Stimulated activated CD4-positive, alpha-beta T cell treated with anti-CD3 and anti-CD28 coated beads, Interleukin-1b, Interleukin-23, amount 100 ng/mL, for 48 hours (primary cell): ENCODE data around the gene TFEB.
"Not testable (repeated sequence)": the region's sequence is repeated elsewhere in the genome, so short reads cannot be mapped to it uniquely, and the experiment has no call there.

Experiments used
- DNase-seq: peaks from one replicate; pipeline ENCODE4 v3.0.0-alpha.2; 2020

The TFEB gene

GRCh38 chr6:41735427-41736185 is at the start of gene TFEB:
Gene TFEB (minus strand): TSS chr6:41735608. CDS start chr6:41691213, 44,395 bp downstream.
- DNase-seq = peak; percentile 93

- no peak for DNase-seq
Observed at GRCh38 chr6:41784581-41785171, 49.3 kb upstream of the TFEB start.

DNA sequence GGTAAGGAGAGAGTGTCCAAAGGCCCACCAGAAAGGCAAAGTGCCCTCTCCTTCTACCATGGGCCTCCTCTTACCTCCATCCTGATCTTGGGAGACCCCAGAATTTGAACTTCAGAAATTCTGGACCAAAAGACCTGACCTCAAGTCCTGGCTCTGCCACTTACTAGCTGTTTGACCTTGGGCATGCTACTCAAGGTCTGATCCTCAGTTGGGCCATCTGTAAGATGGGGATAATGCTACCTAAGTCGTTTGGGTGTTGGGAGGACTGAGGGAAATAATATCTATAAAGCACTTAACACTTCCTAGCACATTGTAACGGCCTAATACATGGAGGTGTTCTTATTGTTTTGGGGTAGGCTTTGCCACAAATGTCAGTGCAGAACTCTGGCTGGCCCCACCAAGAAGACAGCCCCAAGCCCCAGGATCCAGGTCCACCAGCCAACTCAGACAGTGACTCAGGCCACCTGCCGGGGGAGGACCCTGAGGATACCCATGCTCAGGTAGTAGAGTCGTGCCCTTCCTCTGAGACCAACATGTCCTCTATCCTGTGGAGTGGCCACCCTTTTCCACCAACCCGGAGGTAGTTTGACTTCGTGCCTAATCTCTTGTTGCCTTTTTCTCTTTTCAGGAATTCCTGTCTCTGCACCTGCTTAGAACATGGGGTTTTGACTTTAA is 47.8 kb upstream of the TFEB start:
- DNase-seq = no peak

DNA sequence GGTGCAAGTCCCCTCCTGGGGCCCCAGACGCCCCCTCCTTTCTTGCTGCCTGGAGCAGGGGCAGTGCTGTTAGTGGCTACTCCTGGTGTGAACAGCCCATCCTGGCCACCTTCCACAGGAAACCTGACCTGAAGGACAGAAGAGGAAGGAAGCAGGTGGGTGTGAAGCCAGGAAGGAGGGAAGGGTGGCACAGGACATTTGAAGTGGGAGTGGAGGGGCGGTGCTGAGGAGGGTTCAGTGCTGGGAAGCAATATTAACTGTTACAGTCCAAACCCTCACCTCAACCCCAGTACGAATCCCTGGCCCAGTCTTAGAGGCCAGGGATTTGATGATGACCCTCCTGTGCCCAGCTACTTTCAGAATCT is 45.9 kb upstream of the TFEB start:
- DNase-seq = no peak

GRCh38 chr6:41780551-41781365 is 45.4 kb upstream of the TFEB start, which contains the start of gene PRICKLE4:
Gene PRICKLE4 (plus strand): TSS chr6:41780782. CDS start chr6:41783474, 2,692 bp downstream.
- no peak for DNase-seq

GRCh38 chr6:41779788-41780550 is 44.6 kb upstream of the TFEB start, which contains the start of gene FRS3:
Gene FRS3 (minus strand): TSS chr6:41779900. CDS start chr6:41776987, 2,913 bp downstream.
- peak; percentile 99 for DNase-seq

DNA sequence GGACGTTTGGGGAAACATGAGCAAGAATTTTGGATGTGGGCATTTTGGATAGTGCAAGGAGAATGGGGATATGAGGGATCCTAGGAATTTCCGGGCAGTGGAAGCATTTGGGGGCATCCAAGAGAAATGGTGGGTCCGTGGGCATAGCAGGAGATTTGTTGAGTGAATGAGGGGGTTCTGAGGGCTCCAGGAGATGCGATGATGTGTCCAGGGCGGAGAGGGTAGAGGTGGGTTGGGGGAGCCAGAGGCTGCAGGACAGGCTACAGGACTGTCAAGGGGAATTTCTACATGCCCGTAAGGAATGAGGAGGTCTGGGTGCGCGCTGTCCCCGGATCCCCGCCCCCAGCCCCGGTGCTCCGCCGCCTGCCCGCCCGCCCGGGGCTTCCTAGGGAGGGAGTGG is 43.9 kb upstream of the TFEB start:
- no peak for DNase-seq

- no peak for DNase-seq
Observed at GRCh38 chr6:41778895-41779294, 43.5 kb upstream of the TFEB start.

GRCh38 chr6:41777551-41778285 is 42.3 kb upstream of the TFEB start:
- no peak for DNase-seq

GRCh38 chr6:41775293-41775882 is 40.0 kb upstream of the TFEB start:
- DNase-seq = no peak

DNA sequence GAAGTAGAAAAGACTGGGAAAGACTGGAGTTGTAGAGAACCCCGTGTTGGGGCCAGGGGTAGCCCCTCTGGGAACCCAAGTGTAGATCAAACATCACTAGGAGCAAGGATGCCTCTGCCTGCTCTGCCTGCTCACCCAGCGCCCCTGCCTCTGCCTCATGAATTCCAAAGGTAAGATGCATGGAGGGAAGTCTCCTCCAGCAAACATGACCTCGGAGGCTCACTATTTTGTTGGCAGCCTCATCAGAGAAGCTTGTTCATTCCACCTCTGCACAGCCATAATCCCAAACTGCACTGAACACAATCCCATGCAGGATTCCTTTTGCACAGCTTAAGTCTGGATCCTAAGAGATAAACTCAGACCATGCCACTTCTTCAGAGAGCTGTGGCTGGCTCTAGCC is 39.4 kb upstream of the TFEB start:
- no peak for DNase-seq

DNA sequence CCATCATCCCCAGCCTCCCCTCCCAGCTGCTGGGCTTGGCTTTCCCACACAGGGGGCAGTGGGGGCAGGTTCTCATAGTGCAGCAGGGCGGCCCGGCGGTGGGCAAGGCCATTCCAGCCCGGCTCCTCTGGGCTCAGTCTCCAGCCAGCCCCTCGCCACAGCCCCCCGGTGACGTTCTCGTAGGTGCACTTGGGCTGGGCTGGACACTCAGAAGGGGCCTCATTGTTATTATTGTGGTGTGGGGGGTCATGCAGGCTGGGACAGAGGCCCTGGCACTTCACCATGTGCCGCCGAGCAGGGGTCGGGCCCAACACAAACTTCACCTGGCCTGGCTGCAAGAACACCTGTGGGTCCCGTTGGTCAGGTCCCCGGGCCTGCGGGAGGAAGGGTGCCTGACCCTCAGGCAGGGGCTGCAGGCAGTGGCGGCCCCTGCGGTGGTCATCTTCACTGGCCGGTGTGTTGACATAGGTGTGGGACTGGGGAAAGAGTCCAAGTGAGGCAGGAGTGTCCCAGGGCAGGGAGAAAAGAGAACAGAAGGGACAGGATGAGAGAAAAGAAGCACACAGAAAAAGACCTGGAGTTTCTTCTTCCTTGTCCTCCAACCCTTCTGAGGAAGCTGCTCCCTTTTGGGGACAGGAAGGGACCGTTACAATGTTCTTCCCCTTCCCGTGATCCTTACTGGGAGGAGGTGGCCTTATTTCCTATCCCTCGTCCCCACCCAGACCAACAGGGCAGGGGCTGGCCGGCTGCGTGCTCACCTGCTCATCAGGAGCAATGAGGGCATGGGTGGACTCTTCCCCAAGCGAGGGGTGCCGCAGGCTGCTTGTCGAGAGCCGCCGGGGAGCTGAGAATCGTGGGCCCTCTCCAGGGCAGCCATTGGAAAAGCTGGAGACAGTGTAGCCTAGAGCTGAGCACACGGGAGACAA is 35.9 kb upstream of the TFEB start:
- DNase-seq = no peak

DNA sequence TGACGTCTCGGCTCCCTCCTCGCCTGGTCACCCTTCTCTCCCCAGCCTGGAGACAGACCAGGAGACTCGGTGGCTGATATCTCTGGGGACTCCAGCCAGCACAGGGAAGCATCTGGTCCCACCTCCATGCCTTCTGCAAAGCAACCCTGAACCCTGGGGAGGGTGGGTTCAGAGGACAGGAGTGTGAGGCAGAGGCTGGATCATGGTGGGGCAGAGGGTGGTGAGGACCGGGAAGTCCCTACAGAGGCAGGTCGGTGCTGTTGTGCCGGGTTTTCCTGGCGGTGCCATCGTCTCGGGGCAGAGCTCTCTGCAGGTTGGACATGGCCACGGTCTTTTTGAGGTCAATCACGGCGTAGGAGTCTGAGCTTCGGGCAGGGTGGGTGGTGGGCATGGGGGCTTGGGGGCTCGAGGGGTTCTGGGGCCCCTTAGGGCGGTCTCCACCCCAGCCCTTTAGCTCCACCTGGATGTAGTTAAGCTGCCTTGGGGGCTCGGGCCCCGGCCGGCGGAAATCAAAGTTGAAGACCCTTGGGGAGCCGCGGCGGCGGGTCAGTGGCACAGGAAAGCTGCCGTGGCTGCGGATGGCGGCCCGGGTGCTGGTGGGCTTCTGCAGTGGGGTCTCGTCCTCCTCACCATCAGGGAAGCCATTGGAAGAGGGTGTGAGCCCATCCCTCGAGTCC is 35.1 kb upstream of the TFEB start:
- no peak for DNase-seq

DNA sequence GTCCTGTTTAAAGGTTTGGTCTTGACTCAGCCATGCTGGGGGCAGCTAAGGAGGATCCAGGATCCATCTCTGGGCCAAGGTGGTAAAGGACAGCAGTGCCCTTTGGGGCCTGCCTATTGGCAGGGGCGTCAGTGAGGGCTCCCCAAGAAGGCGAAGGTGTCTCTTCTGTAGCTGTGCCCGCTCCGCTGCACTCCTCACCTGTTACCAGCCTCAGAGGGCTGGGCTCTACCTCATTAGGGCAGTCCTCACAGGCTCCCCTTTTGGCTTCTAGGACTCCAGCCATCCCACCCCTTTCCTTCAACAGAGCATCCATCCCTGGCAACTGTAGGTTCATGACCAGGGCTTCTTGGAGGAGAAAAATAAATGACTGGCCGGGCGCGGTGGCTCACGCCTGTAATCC is 34.0 kb upstream of the TFEB start:
- no peak for DNase-seq

DNA sequence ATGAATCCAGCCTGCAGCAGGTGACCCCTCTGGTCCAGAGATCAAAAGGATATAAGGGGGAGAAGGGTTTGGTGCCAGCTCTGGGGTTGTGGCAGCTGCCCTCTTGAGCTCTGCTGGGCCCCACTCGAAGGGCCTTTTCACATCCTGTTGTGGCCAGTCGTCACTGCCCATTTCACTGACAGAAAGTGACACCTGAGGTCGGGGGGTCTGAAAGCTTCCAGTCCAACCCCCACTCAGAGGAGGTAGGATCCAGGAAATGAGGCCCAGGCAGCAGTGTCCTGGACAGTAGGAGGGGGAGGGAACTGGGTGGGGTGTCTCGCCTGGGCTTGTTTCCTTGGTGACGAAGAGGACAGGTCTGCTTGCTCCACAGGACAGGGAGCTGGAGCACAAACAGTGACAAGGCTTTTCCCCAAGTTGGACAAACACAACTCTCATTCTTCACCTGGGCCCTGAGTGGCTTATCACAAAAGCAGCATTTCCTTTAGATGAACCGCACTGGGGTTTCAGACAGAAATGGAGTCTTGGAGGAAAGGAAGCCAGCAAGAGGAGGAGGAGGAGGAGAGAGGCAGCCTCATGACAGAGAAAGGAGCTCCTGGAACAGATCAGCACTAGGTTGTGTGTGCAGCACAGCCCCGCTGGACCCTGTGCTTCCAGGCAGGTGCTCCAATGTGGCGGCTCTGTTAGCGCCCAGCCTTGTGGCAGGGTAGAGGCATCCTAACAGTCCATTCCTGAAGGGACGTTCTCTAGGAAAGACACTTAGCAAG is 33.3 kb upstream of the TFEB start:
- DNase-seq = no peak

- DNase-seq = no peak
Observed at GRCh38 chr6:41767112-41767833, 31.9 kb upstream of the TFEB start.

DNA sequence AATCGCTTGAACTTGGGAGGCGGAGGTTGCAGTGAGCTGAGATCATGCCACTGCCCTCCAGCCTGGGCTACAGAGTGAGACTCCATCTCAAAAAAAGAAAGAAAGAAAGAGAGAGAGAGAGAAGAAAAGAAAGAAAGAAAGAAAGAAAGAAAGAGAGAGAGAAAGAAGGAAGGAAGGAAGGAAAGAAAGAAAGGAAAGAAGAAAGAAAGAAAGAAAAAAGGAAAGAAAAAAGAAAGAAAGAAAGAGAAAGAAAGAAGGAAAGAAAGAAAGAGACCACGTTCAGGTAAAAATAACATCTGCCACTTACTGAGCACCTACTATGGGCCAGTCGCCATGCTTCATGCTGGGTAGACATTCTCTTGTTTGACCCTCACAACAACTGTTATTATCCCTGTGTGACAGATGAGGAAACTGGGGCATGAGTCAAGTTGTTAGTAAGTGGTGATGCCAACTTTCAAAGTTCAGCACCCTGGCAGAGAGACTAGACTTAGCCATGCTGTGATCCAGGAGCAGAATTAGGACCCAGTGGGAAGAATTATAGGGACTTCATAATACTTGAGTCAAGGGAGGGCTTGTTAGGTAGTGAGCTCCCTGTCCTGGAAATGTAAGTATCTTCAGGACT is 30.7 kb upstream of the TFEB start:
- DNase-seq = not testable (repeated sequence)
